HK-2 (cell line): Measurements from ENCODE around the gene ATP10A.

Source experiments
- DNase-seq: peaks from one replicate; pipeline ENCODE4 v3.0.0-alpha.2; 2018; ENCODE audit not compliant: unreplicated experiment

The ATP10A gene

DNA sequence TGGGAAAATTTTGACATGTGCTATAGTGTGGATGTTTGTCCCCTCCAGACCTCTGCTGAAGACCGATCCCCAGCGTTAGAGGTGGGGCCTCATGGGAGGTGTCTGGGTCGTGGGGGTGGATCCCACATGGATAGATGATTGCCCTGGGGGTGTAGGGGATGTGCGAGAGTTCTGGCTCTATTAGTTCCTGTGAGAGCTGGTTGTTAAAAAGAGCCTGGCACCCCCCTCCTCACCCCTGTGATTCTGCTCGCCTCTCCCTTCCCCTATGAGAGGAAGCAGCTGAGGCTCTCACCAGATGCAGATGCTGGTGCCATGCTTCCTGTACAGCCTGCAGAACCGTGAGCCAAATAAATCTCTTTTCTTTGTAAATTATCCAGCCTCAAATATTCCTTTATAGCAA, 67.4 kb downstream of the ATP10A start:
- no peak for DNase-seq

- DNase-seq = no peak
These were observed 68.1 kb downstream of the ATP10A start for GRCh38 chr15:25795061-25795460.

- DNase-seq = no peak
These were observed 69.6 kb downstream of the ATP10A start for GRCh38 chr15:25793354-25794050.

- DNase-seq = no peak
These were observed 71.0 kb downstream of the ATP10A start for GRCh38 chr15:25792128-25792527.

GRCh38 chr15:25790000-25790660, 73.0 kb downstream of the ATP10A start:
- peak; percentile 13 for DNase-seq

GRCh38 chr15:25789616-25789999, 73.5 kb downstream of the ATP10A start:
- no peak for DNase-seq

- DNase-seq = no peak
These were observed 73.9 kb downstream of the ATP10A start for GRCh38 chr15:25789211-25789610.

DNA sequence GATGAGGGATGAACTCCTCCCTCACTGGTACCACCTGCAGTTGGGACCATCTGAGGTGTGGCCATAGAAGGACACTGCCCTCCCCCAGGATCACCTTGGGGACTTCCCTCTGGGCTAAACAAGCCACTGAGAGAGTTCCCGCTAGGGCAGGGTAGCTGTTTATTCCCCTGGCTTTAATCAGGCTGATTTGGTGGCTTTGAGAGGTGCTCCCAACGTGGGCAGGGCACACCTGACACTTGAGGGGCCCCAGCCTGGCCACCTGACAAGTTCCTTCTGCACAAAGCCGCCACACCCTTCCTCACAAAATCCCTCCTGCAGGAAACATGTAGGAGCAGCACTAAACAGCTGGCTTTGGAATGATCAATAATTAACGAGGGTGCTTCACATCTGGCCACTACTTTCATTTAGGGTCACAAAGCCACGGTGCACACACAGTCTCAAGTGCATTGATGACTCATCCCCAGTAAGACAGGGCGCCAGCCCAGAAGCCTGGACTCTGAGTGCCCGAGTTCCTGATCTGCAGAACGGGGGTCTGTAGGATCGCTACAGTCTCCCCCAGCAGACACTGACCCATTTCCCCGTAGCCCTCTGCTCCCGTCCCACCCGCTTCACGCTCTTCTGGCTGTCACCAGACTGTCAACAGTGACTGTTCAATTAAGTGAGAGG, 75.1 kb downstream of the ATP10A start:
- peak; percentile 18 for DNase-seq

- no peak for DNase-seq
These were observed 75.7 kb downstream of the ATP10A start for GRCh38 chr15:25787381-25787780.

DNA sequence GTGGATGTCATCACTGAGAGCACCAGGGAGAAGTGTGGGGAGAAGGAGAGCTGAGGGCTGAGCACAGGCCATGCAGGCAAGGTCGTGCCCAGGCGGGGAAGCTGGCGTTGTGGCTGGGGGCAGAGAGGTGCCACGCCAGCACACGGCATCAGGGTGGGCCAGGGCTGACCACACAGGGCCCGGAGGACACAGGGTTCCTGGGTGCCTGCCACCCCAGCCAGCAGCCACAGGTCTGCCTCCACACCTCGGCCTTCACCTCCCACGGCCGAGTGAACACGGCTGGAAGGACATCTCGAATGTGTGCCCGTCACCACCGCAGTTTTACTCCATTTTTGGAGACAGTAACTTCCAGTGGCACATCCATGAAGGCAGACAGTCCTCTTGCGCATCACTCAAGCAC, 77.1 kb downstream of the ATP10A start:
- no peak for DNase-seq

GRCh38 chr15:25785641-25786025, 77.5 kb downstream of the ATP10A start:
- DNase-seq = no peak

- DNase-seq = peak; percentile 67
These were observed 78.1 kb downstream of the ATP10A start for GRCh38 chr15:25784876-25785640.

DNA sequence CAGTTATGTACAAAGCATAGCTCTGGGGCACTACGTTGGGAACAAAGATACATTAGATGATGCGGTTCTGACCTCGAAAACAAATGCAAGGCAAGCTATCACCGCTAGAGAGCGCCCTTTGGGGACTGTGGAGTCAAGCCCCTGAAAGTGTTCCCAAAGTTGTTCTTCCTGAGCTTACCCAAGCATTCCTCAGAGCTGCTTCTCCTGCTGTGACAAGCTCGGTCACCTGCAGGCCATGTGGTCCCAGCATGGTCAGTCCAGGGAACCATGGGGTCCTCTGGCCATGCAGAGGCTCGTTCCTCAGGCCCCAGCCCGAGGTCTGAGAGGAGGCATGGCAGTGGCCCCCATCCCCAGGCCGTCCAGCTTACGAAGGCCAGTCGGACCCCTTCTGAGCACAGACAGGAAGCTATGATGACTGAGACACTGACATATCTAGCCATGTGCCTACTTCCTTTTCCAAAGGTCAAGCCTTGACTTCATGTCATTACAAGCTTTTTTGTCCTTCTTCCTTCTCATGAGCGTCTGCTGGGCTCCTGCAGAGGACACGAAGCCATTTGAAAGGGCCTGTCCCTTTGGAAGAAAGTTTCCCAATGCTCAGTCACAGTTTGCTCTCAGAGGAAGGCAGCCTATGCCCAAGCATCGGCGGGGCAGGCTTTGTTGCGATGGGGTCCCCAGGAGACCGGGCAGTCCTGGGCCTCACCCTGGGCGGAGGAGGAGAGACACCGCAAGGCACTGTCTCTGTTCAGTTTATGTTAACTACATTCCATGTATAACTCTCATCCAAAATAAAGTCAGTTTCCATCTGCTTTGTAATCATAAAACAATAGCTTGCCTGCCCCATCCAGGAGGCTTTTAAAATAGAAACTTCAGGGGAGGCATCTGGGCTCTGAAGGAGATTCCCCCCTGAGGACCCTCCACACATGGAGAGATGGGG, 79.3 kb downstream of the ATP10A start:
- no peak for DNase-seq

DNA sequence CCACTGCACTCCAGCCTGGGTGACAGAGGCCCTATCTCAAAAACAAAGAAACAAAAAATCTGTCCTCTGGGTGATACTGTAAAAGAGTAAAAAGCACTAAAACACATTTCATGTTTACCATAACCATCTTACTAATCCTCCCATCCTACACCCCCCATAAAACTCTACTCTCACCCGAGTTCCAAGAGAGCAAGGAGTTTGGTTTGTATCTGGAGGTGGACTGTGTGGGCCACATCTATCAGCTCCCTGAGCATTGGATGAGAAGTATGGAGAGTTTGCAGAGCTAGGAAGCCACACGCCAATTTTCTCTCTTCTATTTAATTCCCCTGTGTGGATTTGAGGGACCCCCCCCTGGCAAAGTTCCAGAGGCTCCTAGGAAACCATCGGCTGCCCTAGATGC, 80.0 kb downstream of the ATP10A start:
- no peak for DNase-seq

DNA sequence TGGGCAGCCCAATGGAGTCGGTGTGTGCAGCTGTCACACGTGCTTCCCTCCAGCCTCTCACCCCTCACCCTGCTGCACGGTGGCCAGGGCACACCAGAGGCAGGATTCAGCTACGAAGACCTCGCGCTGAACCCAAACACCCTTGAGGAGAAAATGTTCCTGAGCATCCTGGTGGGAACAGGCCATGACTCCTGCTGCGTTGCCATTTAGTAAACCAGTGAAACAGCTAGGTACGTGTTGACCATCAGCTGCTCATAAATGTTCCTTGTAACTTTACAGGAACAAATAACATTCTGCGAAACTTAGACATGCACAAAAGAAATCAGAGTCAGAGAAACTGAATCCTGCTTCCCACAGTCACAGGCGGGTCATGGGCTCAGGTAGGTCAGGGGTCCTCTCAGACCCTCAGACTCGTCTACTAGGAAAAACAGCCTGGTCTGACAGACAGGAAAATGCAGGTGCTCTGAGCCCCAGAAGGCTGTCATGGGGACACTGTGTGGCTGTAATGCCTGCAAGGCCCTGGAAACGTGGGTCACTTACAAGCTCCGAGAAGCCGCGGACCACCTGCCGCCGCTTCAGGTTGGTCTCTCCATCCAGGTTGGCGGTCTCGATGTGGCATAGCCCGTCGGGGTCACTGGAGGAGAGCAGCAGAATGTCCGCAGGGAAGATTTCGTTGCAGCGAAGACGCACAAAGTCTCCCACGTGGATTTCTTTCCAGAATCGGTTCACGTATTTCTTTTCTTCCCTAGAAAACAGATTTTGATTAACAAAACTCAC, 82.5 kb downstream of the ATP10A start:
- DNase-seq = no peak

DNA sequence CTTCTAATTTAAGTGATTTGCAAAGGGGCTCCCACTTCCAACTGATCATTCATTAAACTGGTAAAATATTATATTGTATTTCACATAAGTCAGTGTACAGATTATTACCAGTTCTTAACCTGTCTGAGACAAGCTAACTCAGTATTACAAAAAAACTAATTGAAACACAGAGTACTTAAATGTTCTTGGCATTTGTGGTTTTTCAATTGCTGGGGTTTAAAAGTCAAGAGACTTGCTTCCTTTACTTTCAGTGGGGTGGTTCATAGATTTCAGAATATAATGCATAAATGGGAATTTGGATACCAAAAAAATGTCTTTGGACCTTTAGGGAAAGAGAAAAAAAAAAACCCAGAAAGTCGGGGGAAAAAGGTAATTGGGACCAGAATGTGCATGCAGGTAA, 85.0 kb downstream of the ATP10A start:
- DNase-seq = no peak

- no peak for DNase-seq
These were observed 86.1 kb downstream of the ATP10A start for GRCh38 chr15:25777037-25777436.

DNA sequence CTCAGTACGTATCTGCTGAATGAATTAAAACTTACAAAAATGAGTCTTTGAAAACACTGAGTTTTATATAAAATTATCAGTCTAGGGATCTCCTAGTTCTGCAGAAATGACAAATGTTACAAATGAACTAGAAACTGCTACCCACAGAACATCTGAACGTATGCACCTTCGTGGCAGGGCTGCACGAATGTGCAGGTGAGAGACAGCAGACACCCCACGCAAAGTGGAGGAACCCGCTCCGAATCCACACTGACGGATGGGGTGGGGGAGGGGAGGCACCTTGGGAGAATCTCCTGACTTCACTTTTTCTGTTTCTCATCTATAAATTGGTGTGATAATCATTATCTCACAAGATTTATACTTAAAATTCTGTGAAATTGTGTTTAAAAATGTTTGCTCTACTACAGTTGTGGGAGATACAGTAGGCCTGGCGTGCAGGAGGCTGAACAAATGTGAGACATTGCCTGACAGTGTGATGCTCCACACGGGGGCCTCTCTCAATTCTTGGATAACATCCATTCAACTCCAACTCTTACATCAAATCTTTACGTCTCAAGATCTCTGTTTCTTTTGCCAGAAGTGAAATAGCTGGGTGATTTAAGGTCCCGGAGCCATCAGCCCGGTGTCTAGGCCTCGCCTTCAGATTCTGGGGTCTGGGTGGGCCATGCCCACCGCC, 86.9 kb downstream of the ATP10A start:
- DNase-seq = no peak

DNA sequence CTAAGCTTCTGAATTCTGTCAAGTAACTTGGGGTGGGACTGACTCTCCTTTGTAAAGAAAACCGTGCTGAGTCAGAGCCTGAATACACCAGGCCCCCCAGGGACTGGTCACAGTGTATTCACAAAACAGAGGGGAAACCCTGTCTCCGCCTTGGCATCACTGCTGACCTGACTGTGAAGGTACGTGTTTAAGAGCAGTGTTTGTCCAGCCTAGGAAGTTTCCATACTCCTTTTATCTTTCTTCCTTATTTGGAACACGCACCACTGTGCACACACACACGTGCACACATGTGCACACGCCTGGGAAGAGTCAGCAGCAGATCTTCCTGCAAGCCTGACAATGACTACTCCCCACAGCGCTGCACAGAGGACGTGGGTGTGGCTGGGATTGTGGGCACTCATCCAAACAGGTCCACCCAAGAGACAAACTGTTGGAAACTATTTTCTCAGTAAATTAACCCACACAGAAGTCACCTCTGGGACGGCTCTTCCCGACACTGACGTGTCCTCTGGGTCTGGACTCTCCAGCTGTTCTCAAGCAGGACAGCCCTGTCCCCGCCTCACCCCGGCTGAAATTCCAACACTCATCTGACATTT, 87.7 kb downstream of the ATP10A start:
- peak; percentile 17 for DNase-seq

GRCh38 chr15:25774871-25775270, 88.3 kb downstream of the ATP10A start:
- no peak for DNase-seq
